Small intestine (tissue), 7 donors: Measurements from ENCODE around the gene CD6. TPM values are rescaled to one million over a fixed set of nuclear protein-coding genes. Genes with fewer than 3 reads are reported as not detected.

Experiments
- DNase-seq, 2 donors: peaks; one replicate each; pipeline versions ENCODE4 v3.0.0 to v3.0.0-alpha.2; 2013
- FAIRE-seq: peaks from 2 replicates; lab custom pipeline; 2012; peaks lifted over from hg19 to GRCh38; lab: Jason Lieb, UNC
- H3K27ac ChIP-seq, 3 donors: one replicate each; pipeline ENCODE4 v1.5.1; 2013; ENCODE audit warnings: low read length in 2 of 3, mild to moderate bottlenecking in 2 of 3, control low read depth in 1 of 3, inconsistent platforms in 1 of 3, low read depth in 1 of 3, moderate library complexity in 1 of 3
- H3K27me3 ChIP-seq, 3 donors: one replicate each; pipeline ENCODE4 v1.6.1; 2013; ENCODE audit warnings: low read length in 3 of 3, inconsistent platforms in 1 of 3; ENCODE audit not compliant: control insufficient read depth in 3 of 3, insufficient read depth in 3 of 3
- H3K36me3 ChIP-seq, 3 donors: one replicate each; pipeline ENCODE4 v1.6.1; 2013; ENCODE audit warnings: low read length in 3 of 3, inconsistent platforms in 1 of 3, low read depth in 1 of 3, mild to moderate bottlenecking in 1 of 3, moderate library complexity in 1 of 3; ENCODE audit not compliant: control insufficient read depth in 3 of 3, insufficient read depth in 2 of 3
- H3K4me1 ChIP-seq, 3 donors: one replicate each; pipeline ENCODE4 v1.6.1; 2013; ENCODE audit warnings: low read length in 2 of 3, inconsistent platforms in 1 of 3, low read depth in 1 of 3, mild to moderate bottlenecking in 1 of 3, moderate library complexity in 1 of 3; ENCODE audit not compliant: control insufficient read depth in 3 of 3, insufficient read depth in 2 of 3
- H3K4me3 ChIP-seq, 3 donors: one replicate each; pipeline ENCODE4 v1.5.1; 2013; ENCODE audit warnings: low read length in 3 of 3, control low read depth in 1 of 3, inconsistent platforms in 1 of 3, low read depth in 1 of 3, mild to moderate bottlenecking in 1 of 3, moderate library complexity in 1 of 3
- H3K9me3 ChIP-seq, 2 donors: one replicate each; pipeline ENCODE4 v1.6.1; 2013; ENCODE audit warnings: low read depth in 1 of 2, low read length in 1 of 2; ENCODE audit not compliant: control insufficient read depth in 2 of 2, insufficient read depth in 1 of 2
- WGBS, 3 donors: extraction: QIAGEN DNeasy Blood & Tissue Kit; methylation state at CpG; one replicate each; pipeline ENCODE4 v1.1.7; 2013; 5-methylcytosine and 5-hydroxymethylcytosine counted together
- polyA plus RNA-seq, 4 donors: library from polyadenylated mRNA; stranded (reverse) in 3 of 4; unstranded in 1 of 4; fragments of 200-250 nt in 3 of 4; fragments of 120-200 nt in 1 of 4; gene quantifications; one replicate each; pipeline versions ENCODE4 v1.2.1 to v1.2.3, GENCODE V29; 2013
- donor health status: healthy with polysubstance abuse.
- donor health status: control.
- donor health status: control.
- donor health status: Bipolar disorder and iron deficiency.
- donor health status: healthy.

The CD6 gene
- polyA plus RNA-seq, 4 donors = 1.3 to 5.1 (median 1.7) TPM

GRCh38 chr11:60987577-60988277 lies 16.2 kb downstream of the CD6 start:
- no peak for FAIRE-seq
- peaks cover 0 to 10% (median 0%) of the 10 kb centered on the region in 3 donors for H3K27me3 ChIP-seq
- peak overlapping the region in 1 of 3 donors; percentile 32 for H3K27ac ChIP-seq
- H3K36me3 ChIP-seq = no peaks in the 10 kb centered on the region
- WGBS, 3 donors = 77 to 81% (median 79%) methylated on average over 8 to 9 of the region's 9 CpGs
- no peak for DNase-seq
- no peak overlapping the region for H3K4me3 ChIP-seq
- H3K9me3 ChIP-seq = no peaks in the 10 kb centered on the region
- no peaks in the 10 kb centered on the region for H3K4me1 ChIP-seq

GRCh38 chr11:60988658-60989057 lies 17.2 kb downstream of the CD6 start:
- no peak overlapping the region for H3K4me3 ChIP-seq
- DNase-seq (no peak), FAIRE-seq (no peak)
- no peaks in the 10 kb centered on the region for H3K9me3 ChIP-seq
- 55 to 88% (median 74%) methylated on average over 2 of the region's 2 CpGs for WGBS, 3 donors
- H3K27ac ChIP-seq = peak overlapping the region in 1 of 3 donors; percentile 17
- H3K27me3 ChIP-seq = peaks cover 0 to 18% (median 0%) of the 10 kb centered on the region in 3 donors
- no peaks in the 10 kb centered on the region for H3K36me3 ChIP-seq
- no peaks in the 10 kb centered on the region for H3K4me1 ChIP-seq

GRCh38 chr11:60989093-60989650 lies 17.7 kb downstream of the CD6 start:
- Histone ChIP-seq H3K4me3 (no peak overlapping the region), H3K27me3 (peaks cover 0 to 19% (median 0%) of the 10 kb centered on the region in 3 donors), H3K36me3 (no peaks in the 10 kb centered on the region), H3K9me3 (no peaks in the 10 kb centered on the region), H3K27ac (no peak overlapping the region), H3K4me1 (no peaks in the 10 kb centered on the region)
- WGBS, 3 donors = 57 to 65% (median 63%) methylated on average over 12 of the region's 12 CpGs
- FAIRE-seq (no peak), DNase-seq (no peak)

DNA sequence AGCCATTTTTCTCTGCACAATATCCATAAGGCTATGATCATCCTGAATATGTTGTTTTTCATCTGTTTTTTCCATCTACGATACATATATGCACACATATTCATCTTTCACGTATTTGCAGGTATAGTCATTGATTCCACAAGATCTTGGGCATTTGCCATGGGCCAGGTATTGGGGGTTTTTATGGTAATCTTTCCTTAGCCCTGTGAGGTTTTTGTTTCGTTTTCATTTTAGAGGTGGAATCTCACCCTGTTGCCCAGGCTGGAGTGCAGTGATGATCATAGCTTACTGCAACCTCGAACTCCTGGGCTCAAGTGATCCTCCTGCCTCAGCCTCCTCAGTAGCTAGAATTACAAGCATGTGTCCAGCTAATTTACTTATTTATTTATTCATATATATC lies 20.0 kb downstream of the CD6 start:
- H3K27ac ChIP-seq = no peak overlapping the region
- no peak for DNase-seq
- H3K36me3 ChIP-seq = no peaks in the 10 kb centered on the region
- H3K4me1 ChIP-seq = peaks cover 0 to 11% (median 5%) of the 10 kb centered on the region in 3 donors
- H3K27me3 ChIP-seq = peaks cover 0 to 16% (median 0%) of the 10 kb centered on the region in 3 donors
- FAIRE-seq = no peak
- no peak overlapping the region for H3K4me3 ChIP-seq
- H3K9me3 ChIP-seq = no peaks in the 10 kb centered on the region
- WGBS, 3 donors = 50 to 67% (median 60%) methylated on average over 4 of the region's 4 CpGs

GRCh38 chr11:60992842-60993409 lies 21.4 kb downstream of the CD6 start:
- Histone ChIP-seq H3K27me3 (peaks cover 0 to 14% (median 0%) of the 10 kb centered on the region in 3 donors), H3K4me3 (no peak overlapping the region), H3K36me3 (no peaks in the 10 kb centered on the region), H3K27ac (no peak overlapping the region), H3K4me1 (peaks cover 0 to 15% (median 5%) of the 10 kb centered on the region in 3 donors), H3K9me3 (no peaks in the 10 kb centered on the region)
- 56 to 58% (median 57%) methylated on average over 5 of the region's 5 CpGs for WGBS, 3 donors
- FAIRE-seq (no peak), DNase-seq (peak in 1 of 2 donors; percentile 11)

GRCh38 chr11:60993615-60994014 lies 22.1 kb downstream of the CD6 start:
- 58 to 65% (median 60%) methylated on average over 7 of the region's 7 CpGs for WGBS, 3 donors
- Histone ChIP-seq H3K27ac (no peak overlapping the region), H3K9me3 (no peaks in the 10 kb centered on the region), H3K36me3 (no peaks in the 10 kb centered on the region), H3K27me3 (peaks cover 0 to 14% (median 0%) of the 10 kb centered on the region in 3 donors), H3K4me1 (peaks cover 0 to 15% (median 5%) of the 10 kb centered on the region in 3 donors), H3K4me3 (no peak overlapping the region)
- DNase-seq (no peak), FAIRE-seq (no peak)

GRCh38 chr11:60994541-60995080 lies 23.1 kb downstream of the CD6 start:
- H3K27ac ChIP-seq = peak overlapping the region in 1 of 3 donors; percentile 58
- DNase-seq (peak; percentile 42 to 53), FAIRE-seq (no peak)
- H3K36me3 ChIP-seq = no peaks in the 10 kb centered on the region
- H3K9me3 ChIP-seq = no peaks in the 10 kb centered on the region
- peaks cover 0 to 15% (median 5%) of the 10 kb centered on the region in 3 donors for H3K4me1 ChIP-seq
- H3K4me3 ChIP-seq = no peak overlapping the region
- peaks cover 0 to 11% (median 0%) of the 10 kb centered on the region in 3 donors for H3K27me3 ChIP-seq
- 11 to 47% (median 21%) methylated on average over 7 of the region's 7 CpGs for WGBS, 3 donors

DNA sequence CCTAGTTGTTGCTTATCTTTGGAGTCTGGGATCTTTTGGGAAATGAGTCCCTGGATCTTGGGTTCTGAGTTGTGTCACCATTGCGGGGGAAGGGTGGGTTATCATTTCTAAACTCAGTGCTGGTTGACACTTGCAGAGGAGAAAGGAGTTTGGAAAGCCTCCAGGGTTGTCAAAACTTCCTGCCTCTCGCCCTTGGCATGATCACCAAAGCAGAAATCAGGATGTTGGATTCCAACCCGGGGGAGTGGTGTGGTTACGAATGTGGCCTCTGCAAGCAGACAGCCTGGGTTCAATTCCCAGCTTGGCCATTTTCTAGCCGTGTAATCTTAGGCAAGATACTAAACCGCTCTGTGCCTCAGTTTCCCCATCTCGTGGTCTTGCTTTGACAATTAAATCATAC lies 24.3 kb downstream of the CD6 start:
- no peak for FAIRE-seq
- H3K4me3 ChIP-seq = no peak overlapping the region
- H3K27me3 ChIP-seq = peaks cover 0 to 12% (median 0%) of the 10 kb centered on the region in 3 donors
- H3K36me3 ChIP-seq = no peaks in the 10 kb centered on the region
- peak overlapping the region in 2 of 3 donors; percentile 38 to 73 for H3K27ac ChIP-seq
- no peaks in the 10 kb centered on the region for H3K9me3 ChIP-seq
- H3K4me1 ChIP-seq = peaks cover 0 to 15% (median 5%) of the 10 kb centered on the region in 3 donors
- DNase-seq = no peak
- 31 to 56% (median 47%) methylated on average over 7 of the region's 7 CpGs for WGBS, 3 donors
